Esophagus muscularis mucosa (tissue), 3 donors: ENCODE measurements around the gene SNCG.
"Not testable (repeated sequence)": the region's sequence is repeated elsewhere in the genome, so short reads cannot be mapped to it uniquely, and the experiment has no call there.

Source experiments
- CTCF ChIP-seq, 3 experiments: fragments of 200-600 bp in 2 of 3; fragments of 450-650 bp in 1 of 3; sonication (generic) in 2 of 3; IDR thresholded peaks; one replicate each; pipeline ENCODE4 v1.5.1; 2017 to 2019; ENCODE audit warnings: antibody characterized with exemption in 3 of 3, mild to moderate bottlenecking in 2 of 3, moderate library complexity in 1 of 3
- POLR2A ChIP-seq: fragments of 450-650 bp; IDR thresholded peaks from one replicate; pipeline ENCODE4 v1.6.1; 2017; ENCODE audit warnings: antibody characterized with exemption, moderate library complexity, mild to moderate bottlenecking, low read depth
- POLR2AphosphoS5 ChIP-seq, 2 donors: sonication (generic); formaldehyde crosslinking; IDR thresholded peaks; one replicate each; pipeline ENCODE4 v1.6.1; 2017; ENCODE audit warnings: antibody characterized with exemption in 2 of 2

DNA sequence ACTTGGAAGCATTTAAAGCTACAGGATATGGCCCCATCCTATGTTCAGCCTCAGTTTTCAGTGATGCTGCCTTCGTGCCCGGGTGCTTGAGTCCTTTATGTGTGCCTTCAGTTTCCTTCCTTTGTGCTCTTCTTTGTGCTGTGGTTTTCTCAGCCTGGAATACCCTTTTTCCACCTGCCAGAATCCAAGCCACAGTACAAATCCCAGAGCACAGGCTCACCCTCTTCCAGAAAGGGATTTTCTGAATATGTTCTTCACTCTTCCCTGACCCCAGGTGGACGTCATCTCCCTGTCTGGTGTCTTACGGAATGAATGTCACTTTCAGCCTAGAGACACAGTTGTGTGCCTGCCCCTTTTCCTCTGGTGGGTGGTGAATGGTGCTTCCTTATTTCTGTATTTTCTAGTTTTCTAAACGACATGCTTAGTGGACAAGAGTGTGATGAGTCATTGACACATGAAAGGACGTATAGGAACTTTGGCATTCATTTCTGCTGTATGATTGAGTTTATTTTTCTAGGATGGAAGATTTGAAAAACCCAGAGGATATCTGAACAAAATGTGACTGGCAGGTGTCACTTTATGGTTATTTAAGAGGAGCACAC, 41.5 kb downstream of the SNCG start:
- TF ChIP-seq POLR2AphosphoS5 (IDR thresholded peaks at IDR 0.05); CTCF (IDR thresholded peaks at IDR 0.05); POLR2A: not testable (repeated sequence)
